ENCODE data around the gene AKAP8L.

AKAP8L gene

GRCh38 chr19:15436012-15436825 lies 17.4 kb upstream of the AKAP8L start:
- no peaks in the 10 kb centered on the region for H3K27me3 ChIP-seq
- peaks cover 5% of the 10 kb centered on the region for H4K20me1 ChIP-seq
- TF ChIP-seq Cebpa-rat (IDR thresholded peaks at IDR 0.05): no peak
- H3K27ac ChIP-seq: peak overlapping the region; percentile 51
- H3K4me2 ChIP-seq: peak overlapping the region; percentile 75
- peaks cover 83% of the 10 kb centered on the region for H3K4me1 ChIP-seq
- no peaks in the 10 kb centered on the region for H3K9me3 ChIP-seq
- H3K4me3 ChIP-seq: no peak overlapping the region
- peaks cover 5% of the 10 kb centered on the region; the same call in 1 of the 2 replicates for H3K36me3 ChIP-seq
- peak overlapping the region; percentile 53; the same call in 1 of the 2 replicates for H3K9ac ChIP-seq

DNA sequence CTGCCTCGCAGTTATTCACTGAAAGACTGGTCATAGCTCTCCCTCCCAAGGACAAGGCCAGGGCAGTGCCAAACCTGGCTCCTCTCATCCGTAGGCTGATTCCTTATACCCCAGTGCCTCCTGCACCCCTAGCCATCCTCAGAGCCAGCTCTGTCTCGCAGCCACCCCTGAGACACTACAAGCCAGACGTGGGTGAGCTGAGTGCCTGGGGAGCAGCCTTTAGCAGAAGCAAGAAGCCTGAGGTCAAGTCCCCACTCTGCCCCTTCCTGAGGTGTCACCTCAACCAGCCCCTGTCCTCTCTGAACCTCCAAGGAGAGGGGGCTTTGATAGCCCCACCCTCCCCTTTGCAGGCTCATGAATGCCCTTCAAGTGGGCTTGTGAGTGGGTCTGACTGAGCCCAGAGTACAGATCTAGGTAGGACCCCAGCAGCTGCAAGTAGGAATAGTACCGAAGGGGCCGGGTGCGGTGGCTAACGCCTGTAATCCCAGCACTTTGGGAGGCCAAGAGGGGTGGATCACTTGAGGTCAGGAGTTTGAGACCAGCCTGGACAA lies 14.8 kb upstream of the AKAP8L start:
- Histone ChIP-seq H3K4me1 (peaks cover 72% of the 10 kb centered on the region), H3K4me2 (peak overlapping the region; percentile 90), H3K36me3 (peaks cover 29% of the 10 kb centered on the region), H3K27ac (peak overlapping the region; percentile 98), H3K9ac (peak overlapping the region; percentile 53; the same call in 1 of the 2 replicates), H3K9me3 (no peaks in the 10 kb centered on the region), H3K4me3 (peak overlapping the region; percentile 95), H3K27me3 (no peaks in the 10 kb centered on the region), H4K20me1 (peaks cover 32% of the 10 kb centered on the region)
- TF ChIP-seq Cebpa-rat (IDR thresholded peaks at IDR 0.05): no peak

DNA sequence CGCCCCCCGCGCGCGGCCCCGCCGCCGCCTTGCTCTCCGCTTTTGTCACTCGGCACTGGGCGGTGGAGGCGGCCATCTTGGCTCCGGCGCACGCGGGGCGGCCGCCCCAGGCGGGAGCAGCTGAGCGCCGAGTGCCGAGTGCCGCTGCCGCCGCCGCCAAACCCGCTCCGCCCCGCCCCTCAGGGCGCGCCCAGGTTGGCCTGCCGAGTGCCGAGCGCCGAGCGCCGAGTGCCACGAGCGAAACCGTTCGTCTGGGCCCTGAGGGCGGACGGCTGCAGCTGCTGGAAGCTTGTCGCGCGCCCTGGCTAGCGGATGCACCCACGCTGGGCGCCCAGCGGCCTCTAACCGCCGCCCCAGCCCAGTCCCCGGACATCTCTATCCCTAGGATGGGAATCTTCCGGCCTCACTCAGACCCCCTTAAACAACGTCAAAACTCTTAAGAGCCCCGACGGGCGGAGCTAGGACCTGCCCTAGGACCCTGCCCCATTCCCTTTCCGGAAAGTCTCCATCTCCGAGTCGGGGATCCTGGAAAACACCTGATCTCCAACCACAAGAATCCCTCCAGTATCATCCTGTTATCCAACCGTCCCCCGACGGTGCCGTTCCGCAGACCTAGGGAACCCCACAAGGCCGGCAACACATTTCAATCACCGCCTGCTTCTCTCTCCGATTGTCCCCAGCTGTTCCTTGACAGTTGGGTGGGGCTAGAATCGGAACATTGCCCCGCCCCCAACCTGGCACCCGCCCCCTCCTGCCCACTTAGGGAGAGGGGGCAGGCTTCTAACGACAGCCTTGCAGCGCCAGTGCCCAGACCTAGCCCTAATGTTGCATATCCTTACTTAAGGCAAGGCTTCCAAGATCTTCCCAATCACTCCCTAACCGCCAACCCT lies 14.1 kb upstream of the AKAP8L start:
- peak overlapping the region; percentile 95 for H3K4me3 ChIP-seq
- peak overlapping the region; percentile 98 for H3K27ac ChIP-seq
- peak overlapping the region; percentile 90 for H3K4me2 ChIP-seq
- H3K9me3 ChIP-seq: no peaks in the 10 kb centered on the region
- H3K4me1 ChIP-seq: peaks cover 64% of the 10 kb centered on the region
- peaks cover 33% of the 10 kb centered on the region for H3K36me3 ChIP-seq
- peak overlapping the region; percentile 99 for H3K9ac ChIP-seq
- no peaks in the 10 kb centered on the region for H3K27me3 ChIP-seq
- peaks cover 39% of the 10 kb centered on the region for H4K20me1 ChIP-seq
- no peak for TF ChIP-seq Cebpa-rat (IDR thresholded peaks at IDR 0.05)

DNA sequence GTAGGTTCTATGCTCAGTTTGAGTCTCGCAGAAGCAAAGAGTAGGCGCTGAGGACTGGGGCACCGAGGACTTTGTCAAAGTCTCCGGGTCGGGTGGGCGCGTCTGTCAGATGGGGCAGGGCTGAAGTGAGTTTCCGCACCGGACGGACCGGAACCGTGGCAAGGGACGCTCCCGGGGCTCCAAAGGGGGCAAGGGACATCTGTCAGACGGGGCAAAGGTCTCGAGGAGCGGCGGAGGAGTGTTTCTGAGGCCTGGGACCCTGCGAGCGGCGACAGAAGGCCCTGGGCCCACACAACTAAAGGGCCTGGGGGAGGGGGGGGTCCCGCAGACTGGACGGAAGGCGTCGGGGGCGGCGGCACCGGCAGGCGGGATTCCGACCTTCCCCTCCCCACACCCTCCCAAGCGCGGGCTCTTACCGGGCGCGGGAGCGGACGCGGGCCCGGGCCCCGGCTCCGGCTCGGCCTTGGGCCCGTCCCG lies 13.3 kb upstream of the AKAP8L start:
- Histone ChIP-seq H3K4me2 (peak overlapping the region; percentile 99), H3K9ac (peak overlapping the region; percentile 99), H3K4me1 (peaks cover 59% of the 10 kb centered on the region), H3K9me3 (no peaks in the 10 kb centered on the region), H3K27me3 (no peaks in the 10 kb centered on the region), H3K27ac (peak overlapping the region; percentile 98), H3K36me3 (peaks cover 41% of the 10 kb centered on the region), H3K4me3 (peak overlapping the region; percentile 95), H4K20me1 (peaks cover 47% of the 10 kb centered on the region)
- no peak for TF ChIP-seq Cebpa-rat (IDR thresholded peaks at IDR 0.05)

- Histone ChIP-seq H3K27ac (peak overlapping the region; percentile 98), H3K9ac (peak overlapping the region; percentile 99), H4K20me1 (peaks cover 53% of the 10 kb centered on the region), H3K36me3 (peaks cover 47% of the 10 kb centered on the region), H3K9me3 (no peaks in the 10 kb centered on the region), H3K4me2 (peak overlapping the region; percentile 99), H3K27me3 (no peaks in the 10 kb centered on the region), H3K4me3 (peak overlapping the region; percentile 95), H3K4me1 (peaks cover 54% of the 10 kb centered on the region)
- no peak for TF ChIP-seq Cebpa-rat (IDR thresholded peaks at IDR 0.05)
Measured at GRCh38 chr19:15431396-15432017, 12.7 kb upstream of the AKAP8L start.

DNA sequence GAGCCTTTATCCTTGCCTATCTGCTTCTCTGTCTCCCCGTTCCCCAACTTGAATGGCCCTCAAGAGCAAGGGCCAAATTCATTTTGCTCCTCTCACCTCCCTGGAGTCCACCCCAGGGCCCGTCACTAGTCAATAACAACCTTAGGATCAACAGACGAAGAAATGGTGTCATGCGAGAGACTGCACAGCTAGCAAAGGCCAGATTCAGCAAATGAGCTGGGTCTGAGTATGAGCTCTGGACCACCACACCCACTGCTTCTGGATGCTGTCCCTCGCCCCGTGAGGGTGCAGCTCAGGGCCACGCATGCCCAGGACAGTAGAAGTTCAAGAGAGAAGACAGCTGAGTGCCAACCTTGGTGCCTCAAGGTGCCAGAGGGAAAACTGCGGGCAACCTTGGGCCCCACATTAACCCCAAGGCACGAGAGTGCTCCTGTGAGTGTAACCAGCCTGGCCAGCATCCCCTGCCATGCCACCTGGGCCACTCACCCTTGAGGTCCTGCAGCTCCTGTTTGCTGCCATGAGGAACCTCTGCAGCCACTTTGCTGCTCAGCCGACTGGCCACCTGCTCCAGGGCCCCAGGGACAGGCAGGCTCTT lies 11.8 kb upstream of the AKAP8L start:
- Histone ChIP-seq H3K4me1 (peaks cover 45% of the 10 kb centered on the region), H3K4me3 (peak overlapping the region; percentile 95), H3K27ac (peak overlapping the region; percentile 98), H3K36me3 (peaks cover 55% of the 10 kb centered on the region), H3K9me3 (no peaks in the 10 kb centered on the region), H3K27me3 (no peaks in the 10 kb centered on the region), H3K4me2 (peak overlapping the region; percentile 99), H3K9ac (peak overlapping the region; percentile 99), H4K20me1 (peaks cover 59% of the 10 kb centered on the region)
- TF ChIP-seq Cebpa-rat (IDR thresholded peaks at IDR 0.05): no peak

- TF ChIP-seq Cebpa-rat (IDR thresholded peaks at IDR 0.05): no peak
- Histone ChIP-seq H4K20me1 (peaks cover 65% of the 10 kb centered on the region), H3K27ac (no peak overlapping the region), H3K4me3 (no peak overlapping the region), H3K4me2 (peak overlapping the region; percentile 99), H3K9ac (peak overlapping the region; percentile 99; the same call in 1 of the 2 replicates), H3K27me3 (no peaks in the 10 kb centered on the region), H3K9me3 (peaks cover 5% of the 10 kb centered on the region; the same call in 1 of the 2 replicates), H3K4me1 (peaks cover 38% of the 10 kb centered on the region), H3K36me3 (peaks cover 61% of the 10 kb centered on the region)
Measured at GRCh38 chr19:15429825-15430467, 11.2 kb upstream of the AKAP8L start.

GRCh38 chr19:15428956-15429824 lies 10.4 kb upstream of the AKAP8L start:
- TF ChIP-seq Cebpa-rat (IDR thresholded peaks at IDR 0.05): no peak
- H3K4me2 ChIP-seq: no peak overlapping the region
- peaks cover 71% of the 10 kb centered on the region for H4K20me1 ChIP-seq
- no peak overlapping the region for H3K4me3 ChIP-seq
- peaks cover 12% of the 10 kb centered on the region; the same call in 1 of the 2 replicates for H3K9me3 ChIP-seq
- H3K36me3 ChIP-seq: peaks cover 68% of the 10 kb centered on the region
- peaks cover 30% of the 10 kb centered on the region for H3K4me1 ChIP-seq
- H3K9ac ChIP-seq: peak overlapping the region; percentile 99; the same call in 1 of the 2 replicates
- no peaks in the 10 kb centered on the region for H3K27me3 ChIP-seq
- no peak overlapping the region for H3K27ac ChIP-seq

Data from BLaER1 (cell line).